HUES6 (cell line): Measurements from ENCODE around the gene LRCH3.
A peak's percentile ranks its signal among the peaks of the same experiment; 100 is the strongest.
"Not testable (repeated sequence)": the region's sequence is repeated elsewhere in the genome, so short reads cannot be mapped to it uniquely, and the experiment has no call there.

Experiments
- H3K27ac ChIP-seq: 2 replicates; pipeline ENCODE4 v1.7.0; 2013; ENCODE audit warnings: low read depth, mild to moderate bottlenecking, low read length, inconsistent platforms
- H3K27me3 ChIP-seq: 2 replicates; pipeline ENCODE4 v1.6.1; 2013; ENCODE audit warnings: low read length; ENCODE audit not compliant: control insufficient read depth, insufficient read depth
- H3K36me3 ChIP-seq: 2 replicates; pipeline ENCODE4 v1.6.1; 2013; ENCODE audit warnings: low read length; ENCODE audit not compliant: control insufficient read depth, insufficient read depth
- H3K4me1 ChIP-seq: 2 replicates; pipeline ENCODE4 v1.6.1; 2013; ENCODE audit warnings: low read length; ENCODE audit not compliant: control insufficient read depth, insufficient read depth
- H3K4me3 ChIP-seq: 2 replicates; pipeline ENCODE4 v1.5.1; 2013; ENCODE audit warnings: low read depth, low read length
- H3K9ac ChIP-seq: one replicate; pipeline ENCODE4 v1.6.1; 2013; ENCODE audit warnings: mild to moderate bottlenecking, low read length
- H3K9me3 ChIP-seq: 2 replicates; pipeline ENCODE4 v1.6.1; 2013; ENCODE audit warnings: low read depth, low read length; ENCODE audit not compliant: control insufficient read depth, insufficient read depth

Gene LRCH3

DNA sequence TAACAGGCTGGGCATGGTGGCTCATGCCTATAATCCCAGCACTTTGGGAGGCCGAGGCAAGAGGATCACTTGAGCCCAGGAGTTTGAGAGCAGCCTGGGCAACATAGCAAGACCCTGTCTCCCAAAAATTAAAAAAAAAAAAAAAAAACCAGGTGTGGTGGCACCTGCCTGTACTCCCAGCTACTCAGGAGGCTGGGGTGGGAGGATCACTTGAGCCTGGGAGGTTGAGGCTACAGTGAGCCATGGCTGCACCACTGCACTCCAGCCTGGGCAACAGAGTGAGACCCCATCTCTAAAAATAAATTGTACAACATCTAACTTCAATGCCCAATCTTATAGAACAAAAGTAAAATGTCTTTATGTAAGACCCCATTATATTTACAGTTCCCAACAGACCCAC is 95.0 kb downstream of the LRCH3 start:
- H3K27me3 ChIP-seq, H3K4me3 ChIP-seq, H3K9ac ChIP-seq, H3K9me3 ChIP-seq, H3K27ac ChIP-seq: not testable (repeated sequence)
- Histone ChIP-seq H3K4me1 (peaks cover 39% of the 10 kb centered on the region), H3K36me3 (peaks cover 24% of the 10 kb centered on the region)

- not testable (repeated sequence) for H3K9me3 ChIP-seq, H3K4me3 ChIP-seq, H3K9ac ChIP-seq, H3K27ac ChIP-seq, H3K27me3 ChIP-seq
- H3K36me3 ChIP-seq = peaks cover 19% of the 10 kb centered on the region
- H3K4me1 ChIP-seq = peaks cover 24% of the 10 kb centered on the region
These were observed 96.5 kb downstream of the LRCH3 start for GRCh38 chr3:197887430-197888053.

DNA sequence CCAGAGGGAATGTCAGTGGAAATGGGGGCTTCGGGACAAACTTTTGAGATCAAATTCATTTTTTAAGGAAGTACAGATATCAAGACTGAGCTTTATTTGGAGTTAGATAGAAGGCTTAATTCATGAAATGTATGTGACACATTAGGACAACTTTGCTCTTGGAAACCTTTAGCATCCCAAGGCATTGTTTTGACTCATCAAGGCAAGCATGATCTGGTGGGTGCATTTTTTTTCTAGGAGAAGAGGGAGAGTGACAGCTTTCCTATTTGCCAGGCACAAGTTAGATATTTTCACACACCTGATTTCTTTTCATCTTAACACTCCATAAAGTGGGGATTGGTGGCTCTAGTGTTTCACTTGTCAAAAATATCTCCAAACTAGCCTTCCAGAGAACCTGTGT is 97.5 kb downstream of the LRCH3 start:
- Histone ChIP-seq H3K9me3 (no peaks in the 10 kb centered on the region), H3K9ac (no peak overlapping the region), H3K27me3 (no peaks in the 10 kb centered on the region), H3K36me3 (peaks cover 16% of the 10 kb centered on the region), H3K4me3 (no peak overlapping the region), H3K27ac (no peak overlapping the region), H3K4me1 (peaks cover 14% of the 10 kb centered on the region)

DNA sequence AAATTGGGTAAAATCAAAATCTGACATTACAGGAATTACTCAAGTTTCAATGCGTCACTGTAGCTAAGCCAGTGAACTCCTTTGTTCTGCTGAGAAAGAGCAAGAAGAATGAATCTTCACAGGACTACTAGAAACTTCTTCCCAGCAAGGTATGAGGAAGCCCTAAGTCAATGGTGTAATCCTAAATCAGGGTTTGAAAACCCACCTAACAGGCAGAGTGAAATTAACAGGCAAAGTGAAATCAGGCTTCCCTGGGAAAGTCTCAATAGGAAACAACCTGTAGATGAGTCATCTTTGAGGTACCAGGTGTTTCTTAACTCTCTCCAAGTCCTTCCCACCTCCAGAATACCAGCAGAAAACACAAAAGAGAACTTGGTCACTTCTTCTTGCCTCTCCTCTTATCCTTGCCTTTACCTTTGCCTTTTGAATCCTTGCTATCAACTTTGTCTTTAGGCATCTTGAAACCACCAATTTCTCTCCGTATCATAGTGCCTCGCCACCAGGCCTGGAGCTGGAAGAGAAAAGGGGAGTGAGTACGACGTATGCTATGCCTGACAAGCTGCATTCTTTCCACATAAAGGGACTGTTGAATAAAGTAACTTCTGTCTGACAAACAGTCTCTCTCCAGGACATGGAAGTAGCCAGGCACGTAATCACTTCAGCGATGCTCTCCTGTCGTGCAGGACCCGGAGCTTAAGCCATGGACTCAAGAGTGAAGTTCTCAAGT is 98.3 kb downstream of the LRCH3 start:
- no peak overlapping the region for H3K4me3 ChIP-seq
- peaks cover 10% of the 10 kb centered on the region for H3K36me3 ChIP-seq
- no peak overlapping the region; the same call in 1 of the 2 replicates for H3K27ac ChIP-seq
- H3K9ac ChIP-seq = no peak overlapping the region
- no peaks in the 10 kb centered on the region for H3K27me3 ChIP-seq
- H3K9me3 ChIP-seq = no peaks in the 10 kb centered on the region
- H3K4me1 ChIP-seq = peaks cover 14% of the 10 kb centered on the region

GRCh38 chr3:197890693-197891092 is 99.6 kb downstream of the LRCH3 start:
- no peaks in the 10 kb centered on the region for H3K9me3 ChIP-seq
- 0 out of 2 replicates have a peak, but pooled peaks cover under 1% of the 10 kb centered on the region for H3K36me3 ChIP-seq
- H3K4me3 ChIP-seq = no peak overlapping the region
- H3K27ac ChIP-seq = no peak overlapping the region
- no peaks in the 10 kb centered on the region for H3K27me3 ChIP-seq
- H3K4me1 ChIP-seq = peaks cover 14% of the 10 kb centered on the region
- H3K9ac ChIP-seq = no peak overlapping the region

DNA sequence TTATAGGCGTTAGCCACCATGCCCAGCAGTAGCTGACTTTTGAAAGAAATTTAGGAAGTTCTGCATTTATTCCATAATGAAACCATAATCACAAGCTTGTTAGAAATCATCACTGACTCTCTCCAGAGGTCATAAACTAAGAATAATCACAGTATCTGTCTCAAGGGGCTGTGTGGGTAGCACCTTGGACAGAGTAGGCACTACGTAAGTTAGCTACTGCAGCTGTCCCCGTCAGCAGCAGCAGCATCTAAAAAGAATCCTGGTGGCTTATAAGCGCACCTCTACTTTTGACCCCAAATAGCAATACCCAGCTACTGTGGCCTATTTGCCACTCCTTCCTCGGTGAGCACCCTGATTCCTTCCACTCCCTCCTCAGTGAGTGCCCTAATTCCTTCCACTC is 101.1 kb downstream of the LRCH3 start:
- H3K27ac ChIP-seq = no peak overlapping the region
- no peaks in the 10 kb centered on the region for H3K9me3 ChIP-seq

DNA sequence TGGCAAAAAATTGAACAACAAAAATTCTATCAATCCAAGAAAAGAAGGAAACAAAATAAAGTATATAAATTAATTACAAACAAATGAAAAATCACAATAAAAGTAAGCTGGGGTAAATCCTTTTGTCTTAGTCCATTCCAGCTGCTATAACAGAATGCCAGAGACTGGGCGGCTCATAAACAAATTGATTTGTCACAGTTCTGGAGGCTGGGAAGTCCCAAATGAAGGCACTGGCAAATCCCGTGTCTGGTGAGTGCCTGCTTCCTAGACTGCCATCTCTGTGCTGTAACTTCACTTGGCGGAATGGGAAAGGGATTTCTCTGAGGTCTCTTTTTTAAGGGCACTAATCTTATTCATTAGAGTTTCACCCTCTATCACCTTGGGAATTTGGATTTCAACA is 105.4 kb downstream of the LRCH3 start:
- Histone ChIP-seq H3K36me3 (no peaks in the 10 kb centered on the region), H3K27ac (no peak overlapping the region), H3K4me3 (no peak overlapping the region), H3K9ac (no peak overlapping the region), H3K9me3 (no peaks in the 10 kb centered on the region), H3K4me1 (peaks cover 8% of the 10 kb centered on the region; the same call in 1 of the 2 replicates), H3K27me3 (no peaks in the 10 kb centered on the region)

More for the DNA sequence above, 101.1 kb downstream of the LRCH3 start:
- Histone ChIP-seq H3K36me3 (no peaks in the 10 kb centered on the region), H3K27me3 (no peaks in the 10 kb centered on the region), H3K9ac (no peak overlapping the region), H3K4me3 (no peak overlapping the region), H3K4me1 (peaks cover 14% of the 10 kb centered on the region)

GRCh38 chr3:197899833-197900478 is 108.9 kb downstream of the LRCH3 start:
- Histone ChIP-seq H3K4me1 (peaks cover 8% of the 10 kb centered on the region; the same call in 1 of the 2 replicates), H3K9me3 (no peaks in the 10 kb centered on the region), H3K4me3 (no peak overlapping the region), H3K36me3 (no peaks in the 10 kb centered on the region), H3K27me3 (no peaks in the 10 kb centered on the region), H3K27ac (no peak overlapping the region), H3K9ac (no peak overlapping the region)

- H3K9me3 ChIP-seq = no peaks in the 10 kb centered on the region
- H3K9ac ChIP-seq = no peak overlapping the region
- no peak overlapping the region for H3K4me3 ChIP-seq
- peaks cover 14% of the 10 kb centered on the region; the same call in 1 of the 2 replicates for H3K4me1 ChIP-seq
- H3K36me3 ChIP-seq = no peaks in the 10 kb centered on the region
- H3K27ac ChIP-seq = no peak overlapping the region
- H3K27me3 ChIP-seq = no peaks in the 10 kb centered on the region
These were observed 110.6 kb downstream of the LRCH3 start for GRCh38 chr3:197901626-197902025.

DNA sequence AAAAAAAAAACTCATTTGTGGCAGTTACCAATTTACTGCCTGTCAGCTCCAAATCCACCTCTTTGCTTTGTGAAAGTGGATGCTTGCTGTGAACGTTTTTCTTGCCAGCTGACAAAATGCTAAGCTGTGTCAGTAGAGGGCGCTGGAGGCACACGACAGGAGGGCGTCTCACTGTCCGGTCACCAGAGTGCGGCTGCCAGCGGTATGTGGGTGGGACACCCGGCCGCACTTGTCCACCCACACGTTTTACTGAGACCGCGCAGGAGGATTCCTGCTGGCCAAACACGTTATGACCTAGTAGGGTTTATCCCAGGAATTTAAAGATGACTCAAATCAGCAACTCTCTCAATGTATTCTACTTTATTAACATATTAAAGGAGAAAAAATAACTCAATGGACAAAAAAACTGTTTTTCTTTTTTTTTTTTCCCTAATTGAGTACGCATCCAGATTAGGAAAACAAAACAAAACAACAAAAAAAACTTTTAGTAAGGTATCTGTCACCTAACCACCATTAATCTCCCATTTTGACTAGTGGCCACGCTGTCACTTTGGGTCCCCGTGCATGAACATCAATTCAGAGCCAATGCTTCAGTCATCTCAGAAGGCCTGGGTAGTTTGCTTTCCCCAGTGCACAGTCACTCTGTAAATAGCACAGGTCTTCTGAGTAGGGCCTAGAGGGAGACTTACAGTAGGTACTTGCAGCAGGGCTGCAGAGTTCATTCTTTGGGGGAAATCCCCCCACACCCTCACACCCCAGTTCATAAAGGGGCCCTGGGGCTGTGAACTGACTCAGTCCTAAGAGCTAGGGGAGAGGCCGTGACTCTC is 115.2 kb downstream of the LRCH3 start:
- H3K27ac ChIP-seq = no peak overlapping the region
- no peaks in the 10 kb centered on the region for H3K36me3 ChIP-seq
- no peaks in the 10 kb centered on the region for H3K9me3 ChIP-seq
- peaks cover 7% of the 10 kb centered on the region; the same call in 1 of the 2 replicates for H3K4me1 ChIP-seq
- H3K4me3 ChIP-seq = 0 out of 2 replicates have a peak overlapping the region, but pooled peaks have one; percentile 6
- H3K9ac ChIP-seq = no peak overlapping the region
- no peaks in the 10 kb centered on the region for H3K27me3 ChIP-seq
